Chondrocyte (in vitro differentiated cells): ENCODE data around the gene GRIP2. TPM values are rescaled to one million over a fixed set of nuclear protein-coding genes. Genes with fewer than 3 reads are reported as not detected.
A peak's percentile ranks its signal among the peaks of the same experiment; 100 is the strongest.

Experiments
- DNase-seq: peaks from one replicate; pipeline ENCODE4 v3.0.0; 2021; ENCODE audit warnings: mixed read lengths, low spot score
- H3K27ac Mint-ChIP-seq: one replicate; pipeline ENCODE4 v1.8.0; 2021; ENCODE audit warnings: mild to moderate bottlenecking, moderate library complexity, mixed read lengths; ENCODE audit not compliant: unreplicated experiment
- H3K27me3 Mint-ChIP-seq: 2 replicates; pipeline ENCODE4 v1.8.0; 2021; ENCODE audit warnings: low read depth, mixed read lengths
- H3K36me3 Mint-ChIP-seq: 2 replicates; pipeline ENCODE4 v1.8.0; 2021; ENCODE audit warnings: low read depth, mixed read lengths
- H3K4me1 Mint-ChIP-seq: 2 replicates; pipeline ENCODE4 v1.8.0; 2021; ENCODE audit warnings: low read depth, mild to moderate bottlenecking, mixed read lengths
- H3K4me3 Mint-ChIP-seq: one replicate; pipeline ENCODE4 v1.8.0; 2021; ENCODE audit warnings: mild to moderate bottlenecking, moderate library complexity, mixed read lengths; ENCODE audit not compliant: unreplicated experiment
- H3K9me3 Mint-ChIP-seq: 2 replicates; pipeline ENCODE4 v1.8.0; 2021; ENCODE audit warnings: low read depth, mixed read lengths
- total RNA-seq: library from RNA; stranded (reverse); gene quantifications from 3 replicates; pipeline ENCODE4 v1.2.1, GENCODE V29; 2021
- TF ChIP-seq, protein P1 (sequence below): fragments of 200-600 bp; sonication (generic); IDR thresholded peaks from 2 replicates; pipeline ENCODE4 v1.5.0; 2021; ENCODE audit warnings: antibody characterized with exemption, mild to moderate bottlenecking, moderate library complexity

The GRIP2 gene
- total RNA-seq, 1 donor from 2014 or later = 0.20 TPM

DNA sequence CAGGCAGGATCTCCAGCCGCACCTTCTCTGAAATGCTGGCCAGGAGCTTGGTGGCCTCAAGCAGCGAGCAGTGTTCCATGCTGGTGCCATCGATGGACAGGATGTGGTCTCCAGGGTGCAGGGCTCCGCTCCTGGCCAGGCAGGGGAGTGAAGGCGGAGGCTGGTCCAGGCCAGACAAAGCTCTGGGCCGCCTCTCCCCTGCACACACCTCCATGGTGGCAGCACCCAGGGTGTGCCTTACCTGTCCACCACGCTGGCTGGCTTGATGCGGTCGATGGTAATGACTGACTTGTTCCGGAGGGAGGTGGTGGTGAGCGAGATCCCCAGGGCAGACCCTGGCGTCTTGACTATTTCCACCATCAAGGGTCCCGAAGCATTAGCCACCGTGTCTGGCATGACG, 20.0 kb downstream of the GRIP2 start:
- TF ChIP-seq, protein P1, sequence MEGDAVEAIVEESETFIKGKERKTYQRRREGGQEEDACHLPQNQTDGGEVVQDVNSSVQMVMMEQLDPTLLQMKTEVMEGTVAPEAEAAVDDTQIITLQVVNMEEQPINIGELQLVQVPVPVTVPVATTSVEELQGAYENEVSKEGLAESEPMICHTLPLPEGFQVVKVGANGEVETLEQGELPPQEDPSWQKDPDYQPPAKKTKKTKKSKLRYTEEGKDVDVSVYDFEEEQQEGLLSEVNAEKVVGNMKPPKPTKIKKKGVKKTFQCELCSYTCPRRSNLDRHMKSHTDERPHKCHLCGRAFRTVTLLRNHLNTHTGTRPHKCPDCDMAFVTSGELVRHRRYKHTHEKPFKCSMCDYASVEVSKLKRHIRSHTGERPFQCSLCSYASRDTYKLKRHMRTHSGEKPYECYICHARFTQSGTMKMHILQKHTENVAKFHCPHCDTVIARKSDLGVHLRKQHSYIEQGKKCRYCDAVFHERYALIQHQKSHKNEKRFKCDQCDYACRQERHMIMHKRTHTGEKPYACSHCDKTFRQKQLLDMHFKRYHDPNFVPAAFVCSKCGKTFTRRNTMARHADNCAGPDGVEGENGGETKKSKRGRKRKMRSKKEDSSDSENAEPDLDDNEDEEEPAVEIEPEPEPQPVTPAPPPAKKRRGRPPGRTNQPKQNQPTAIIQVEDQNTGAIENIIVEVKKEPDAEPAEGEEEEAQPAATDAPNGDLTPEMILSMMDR = no peak
- DNase-seq = peak; percentile 86
- H3K9me3 Mint-ChIP-seq = no peaks in the 10 kb centered on the region
- H3K4me3 Mint-ChIP-seq = no peak overlapping the region
- no peak overlapping the region for H3K27ac Mint-ChIP-seq
- no peaks in the 10 kb centered on the region for H3K4me1 Mint-ChIP-seq
- H3K27me3 Mint-ChIP-seq = peaks cover 7% of the 10 kb centered on the region
- no peaks in the 10 kb centered on the region for H3K36me3 Mint-ChIP-seq

DNA sequence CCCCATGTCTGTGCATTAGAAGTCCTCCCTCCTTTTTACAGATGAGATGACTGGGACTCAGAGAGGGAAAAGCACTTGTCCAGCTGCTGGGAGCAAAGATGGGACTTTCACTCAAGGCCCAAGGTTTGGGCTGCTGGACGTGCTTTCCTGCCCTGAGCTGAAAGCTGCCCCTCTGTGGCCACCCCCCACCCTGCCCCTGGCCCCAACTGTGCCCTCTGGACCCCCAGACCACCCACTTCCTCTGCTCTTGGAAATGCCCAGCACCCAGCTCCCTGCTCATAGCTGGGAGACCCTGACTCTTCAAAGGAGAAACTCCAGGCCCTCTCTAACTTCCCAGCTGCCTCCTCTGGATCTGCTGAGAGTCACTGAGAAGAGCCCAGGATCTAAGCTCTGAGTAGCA, 20.7 kb downstream of the GRIP2 start:
- Mint-ChIP-seq H3K27ac (no peak overlapping the region), H3K4me1 (no peaks in the 10 kb centered on the region), H3K9me3 (no peaks in the 10 kb centered on the region), H3K36me3 (no peaks in the 10 kb centered on the region), H3K27me3 (peaks cover 7% of the 10 kb centered on the region), H3K4me3 (no peak overlapping the region)
- DNase-seq = peak; percentile 63
- TF ChIP-seq, protein P1 = no peak

DNA sequence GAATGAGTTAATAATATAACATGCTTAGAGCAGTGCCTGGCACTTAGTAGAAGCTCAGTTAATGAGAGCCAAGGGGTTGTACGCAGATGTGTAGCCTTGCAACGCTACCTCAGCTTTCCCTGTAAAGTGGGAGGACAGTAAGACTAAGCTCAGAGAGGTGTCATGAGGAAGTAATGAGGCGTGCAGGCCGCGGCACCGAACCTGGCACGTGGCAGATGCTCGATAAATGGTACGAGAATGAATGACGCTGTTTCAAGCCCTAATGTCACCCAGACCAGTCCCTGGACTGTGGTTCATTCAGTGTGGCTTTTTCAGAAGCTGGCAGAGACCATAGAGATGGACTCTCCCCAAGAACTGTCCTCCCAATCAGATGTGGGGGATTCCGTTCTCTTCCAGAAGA, 21.2 kb downstream of the GRIP2 start:
- TF ChIP-seq, protein P1 = no peak
- H3K27ac Mint-ChIP-seq = no peak overlapping the region
- H3K4me1 Mint-ChIP-seq = no peaks in the 10 kb centered on the region
- no peaks in the 10 kb centered on the region for H3K9me3 Mint-ChIP-seq
- H3K36me3 Mint-ChIP-seq = no peaks in the 10 kb centered on the region
- peak; percentile 39 for DNase-seq
- H3K4me3 Mint-ChIP-seq = no peak overlapping the region
- H3K27me3 Mint-ChIP-seq = peaks cover 7% of the 10 kb centered on the region

DNA sequence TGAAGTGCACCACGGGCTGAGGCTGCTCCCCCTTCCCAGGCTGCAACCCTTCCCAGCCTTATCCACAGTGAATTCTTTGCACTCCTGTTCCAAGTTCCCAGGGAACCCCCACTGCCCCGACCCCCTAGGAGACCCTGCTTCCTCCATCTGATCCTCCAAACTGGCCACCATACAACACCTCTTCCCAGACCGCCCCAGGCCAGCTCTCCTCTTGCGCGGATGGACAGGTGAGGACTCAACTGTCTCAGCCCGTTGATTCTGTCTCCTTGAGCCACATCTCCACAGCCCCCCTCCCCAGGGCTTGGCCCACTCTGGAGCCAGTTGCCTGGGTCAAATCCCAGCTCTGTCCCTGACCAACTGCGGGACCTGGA, 21.7 kb downstream of the GRIP2 start:
- Mint-ChIP-seq H3K27me3 (peaks cover 7% of the 10 kb centered on the region), H3K4me1 (no peaks in the 10 kb centered on the region), H3K36me3 (no peaks in the 10 kb centered on the region), H3K4me3 (no peak overlapping the region), H3K27ac (no peak overlapping the region), H3K9me3 (no peaks in the 10 kb centered on the region)
- peak; percentile 76 for DNase-seq
- TF ChIP-seq, protein P1 = no peak

DNA sequence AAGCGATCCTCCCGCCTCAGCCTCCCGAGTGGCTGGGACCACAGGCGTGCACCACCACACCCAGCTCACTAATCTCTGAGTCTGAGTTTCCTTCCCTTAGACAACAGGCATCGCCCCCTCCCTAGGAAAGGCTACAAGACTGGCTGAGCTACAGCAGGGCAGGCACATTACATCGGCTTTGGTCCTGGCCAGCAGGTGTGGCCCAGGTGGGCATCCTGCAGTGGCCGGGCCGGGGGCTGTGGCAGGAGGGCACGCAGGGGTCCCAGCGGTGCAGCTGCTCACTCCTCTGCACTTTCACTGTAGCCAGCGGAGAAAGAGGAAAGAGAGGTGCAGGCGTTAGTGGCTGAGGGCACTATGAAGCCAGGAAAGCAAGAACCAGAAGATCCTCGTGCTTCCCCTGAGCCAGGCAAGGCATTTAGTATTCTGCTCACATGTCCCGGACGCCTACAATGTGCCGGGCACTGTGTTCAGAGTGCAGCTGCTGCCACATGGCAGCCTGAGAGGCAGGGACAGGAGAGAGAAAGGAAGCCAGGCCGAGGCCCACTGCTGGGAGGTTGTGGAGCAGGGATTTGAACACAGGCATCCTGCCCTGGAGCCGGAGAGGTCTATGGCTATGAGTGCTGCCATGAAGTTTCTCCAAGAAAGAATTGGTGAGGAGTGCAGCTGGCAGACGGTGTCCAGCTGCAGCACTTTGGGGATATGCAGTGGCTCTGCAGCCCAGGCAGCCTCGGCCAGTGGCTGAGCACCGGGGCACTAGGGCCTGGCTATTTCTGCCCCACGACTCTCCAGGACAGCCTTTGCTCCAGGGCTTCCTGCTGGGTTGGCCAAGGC, 22.3 kb downstream of the GRIP2 start:
- TF ChIP-seq, protein P1 = no peak
- Mint-ChIP-seq H3K27me3 (peaks cover 7% of the 10 kb centered on the region), H3K27ac (no peak overlapping the region), H3K4me1 (no peaks in the 10 kb centered on the region), H3K4me3 (no peak overlapping the region), H3K36me3 (no peaks in the 10 kb centered on the region), H3K9me3 (no peaks in the 10 kb centered on the region)
- DNase-seq = peak; percentile 89
